HG03095 (cell line): ENCODE data around the gene TPGS2.
"Not testable (repeated sequence)": the region's sequence is repeated elsewhere in the genome, so short reads cannot be mapped to it uniquely, and the experiment has no call there.

ENCODE experiments used
- ATAC-seq: cut with Tn5 transposase; IDR thresholded peaks from one replicate; pipeline ENCODE4 v1.9.1; 2021; ENCODE audit warnings: moderate library complexity; ENCODE audit not compliant: unreplicated experiment

Gene TPGS2

GRCh38 chr18:36776650-36777049 is 52.2 kb downstream of the TPGS2 start:
- ATAC-seq: no peak

- no peak for ATAC-seq
These were observed 53.4 kb downstream of the TPGS2 start for GRCh38 chr18:36775396-36775795.

DNA sequence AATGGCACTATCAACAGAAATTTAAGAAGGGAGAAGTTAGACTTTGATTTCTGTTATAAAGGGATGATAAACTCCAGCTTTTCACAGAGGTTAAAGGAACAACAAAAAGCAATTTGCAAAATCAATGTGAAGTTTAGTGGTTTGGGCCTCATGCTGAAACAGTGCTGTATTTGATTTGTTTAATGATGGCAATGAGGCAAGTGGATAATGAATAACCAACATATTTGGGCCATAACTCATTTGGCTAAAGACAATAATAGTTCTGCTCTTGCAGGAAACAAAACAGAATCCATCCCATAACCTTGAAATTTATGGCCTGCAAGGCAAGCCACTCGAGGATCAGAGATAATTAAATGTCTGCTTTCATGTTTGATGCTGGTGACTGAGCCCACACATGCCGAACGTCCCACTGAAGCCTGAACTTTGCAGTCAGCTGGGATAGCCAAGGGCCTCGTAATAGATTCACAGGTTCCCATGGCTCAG is 56.5 kb downstream of the TPGS2 start:
- ATAC-seq: no peak

GRCh38 chr18:36771245-36771644 is 57.6 kb downstream of the TPGS2 start:
- no peak for ATAC-seq

DNA sequence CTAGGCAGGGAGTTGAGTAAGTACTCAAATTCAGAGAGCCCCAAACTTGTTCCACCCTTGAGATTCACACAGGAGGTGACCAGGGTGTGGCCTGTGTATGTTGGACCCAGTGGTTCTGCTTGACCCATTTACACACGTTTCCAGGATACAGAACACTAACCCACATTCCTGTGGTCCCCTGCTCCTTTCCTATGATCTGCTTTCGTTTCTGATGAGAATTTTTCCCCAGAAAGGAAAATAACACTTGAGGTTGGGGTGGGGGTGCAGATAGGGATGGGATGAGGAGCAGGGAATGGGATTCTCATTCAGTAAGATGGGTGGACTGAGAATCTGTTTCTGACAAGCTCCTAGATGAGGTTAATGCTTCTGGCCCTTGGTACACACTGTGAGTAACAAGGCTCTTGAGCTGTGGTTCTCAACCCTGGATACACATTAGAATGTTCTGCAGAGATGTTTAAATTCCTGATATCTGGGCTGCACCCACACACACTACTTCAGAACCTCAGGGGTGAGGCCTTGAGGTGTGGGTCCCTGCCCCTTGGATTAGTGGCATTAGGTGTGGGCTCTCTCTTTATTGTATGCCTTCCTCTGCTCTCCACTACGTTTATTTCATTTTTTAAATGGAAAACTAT is 58.4 kb downstream of the TPGS2 start:
- no peak for ATAC-seq

GRCh38 chr18:36769611-36770314 is 59.0 kb downstream of the TPGS2 start:
- ATAC-seq: no peak

- no peak for ATAC-seq
These were observed 59.6 kb downstream of the TPGS2 start for GRCh38 chr18:36769172-36769571.

GRCh38 chr18:36766836-36767235 is 62.0 kb downstream of the TPGS2 start:
- ATAC-seq: no peak

DNA sequence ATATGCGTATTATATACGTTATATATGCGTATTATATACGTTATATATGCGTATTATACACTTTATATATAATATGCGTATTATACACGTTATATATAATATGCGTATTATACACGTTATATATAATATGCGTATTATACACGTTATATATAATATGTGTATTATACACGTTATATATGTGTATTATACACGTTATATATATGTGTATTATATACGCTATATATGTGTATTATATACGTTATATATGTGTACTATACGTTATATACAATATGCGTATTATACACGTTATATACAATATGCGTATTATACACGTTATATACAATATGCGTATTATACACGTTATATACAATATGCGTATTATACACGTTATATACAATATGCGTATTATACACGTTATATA is 65.8 kb downstream of the TPGS2 start:
- not testable (repeated sequence) for ATAC-seq

- no peak for ATAC-seq
These were observed 66.7 kb downstream of the TPGS2 start for GRCh38 chr18:36762074-36762473.

DNA sequence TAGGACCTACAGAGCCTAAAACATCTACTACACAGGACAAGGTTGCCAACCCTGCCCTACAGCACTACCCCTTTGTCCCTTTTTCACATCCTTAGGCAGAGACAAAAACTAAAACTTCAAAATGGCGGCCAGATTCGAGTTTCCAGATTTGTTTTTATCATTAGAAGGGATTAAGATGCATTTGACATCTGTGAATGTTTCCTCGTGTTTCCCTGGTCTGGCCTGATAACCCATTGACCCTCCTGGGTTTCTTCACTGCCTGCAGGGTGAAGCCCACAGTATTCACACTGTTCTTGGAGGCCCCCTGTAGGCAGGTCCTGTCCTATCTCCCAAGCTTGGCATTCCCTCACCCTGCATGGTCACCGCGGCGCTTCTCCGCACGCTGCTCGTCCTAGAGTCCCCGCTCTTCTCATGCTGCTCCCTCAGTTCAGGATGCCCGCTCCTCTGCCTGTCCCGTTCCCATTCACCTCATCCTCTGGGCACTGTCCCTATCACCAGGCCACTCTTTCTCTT is 67.6 kb downstream of the TPGS2 start:
- ATAC-seq: no peak

DNA sequence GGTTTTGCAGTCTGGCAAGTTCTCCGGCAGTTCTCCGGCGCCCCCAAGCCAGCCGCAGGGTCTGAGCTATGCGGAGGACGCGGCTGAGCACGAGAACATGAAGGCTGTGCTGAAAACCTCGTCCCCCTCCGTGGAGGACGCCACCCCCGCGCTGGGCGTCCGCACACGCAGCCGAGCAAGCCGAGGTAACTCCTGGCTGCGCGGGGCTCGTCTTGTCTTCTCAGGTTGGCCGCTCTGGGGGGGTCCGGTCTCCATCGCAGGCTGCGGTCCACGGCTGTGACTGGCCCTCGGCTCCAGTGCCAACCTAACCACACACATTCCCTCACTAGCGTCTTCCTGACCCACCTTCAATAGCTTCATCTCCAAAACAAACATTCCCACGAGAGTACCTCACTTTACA is 68.2 kb downstream of the TPGS2 start:
- no peak for ATAC-seq

GRCh38 chr18:36759167-36759776 is 69.5 kb downstream of the TPGS2 start:
- no peak for ATAC-seq

DNA sequence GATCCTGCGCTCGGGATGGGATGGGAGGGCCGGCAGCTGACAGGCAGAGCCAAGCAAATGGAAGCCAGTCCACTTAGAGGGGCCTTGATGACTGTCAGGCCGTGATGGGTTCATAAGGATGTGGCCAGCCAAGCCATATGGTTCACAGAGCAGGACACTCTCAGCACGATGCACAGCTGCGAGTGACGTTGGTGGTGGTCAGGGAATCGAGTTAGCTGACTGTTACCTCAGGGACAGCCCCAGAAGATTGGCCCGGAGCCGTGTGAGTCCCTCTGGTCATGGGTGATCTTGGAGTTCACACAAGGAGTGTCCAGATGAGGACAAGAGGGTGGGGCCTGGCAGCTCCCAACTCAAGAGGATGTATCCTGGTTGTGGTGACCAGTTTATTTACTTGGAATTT is 70.2 kb downstream of the TPGS2 start:
- no peak for ATAC-seq

DNA sequence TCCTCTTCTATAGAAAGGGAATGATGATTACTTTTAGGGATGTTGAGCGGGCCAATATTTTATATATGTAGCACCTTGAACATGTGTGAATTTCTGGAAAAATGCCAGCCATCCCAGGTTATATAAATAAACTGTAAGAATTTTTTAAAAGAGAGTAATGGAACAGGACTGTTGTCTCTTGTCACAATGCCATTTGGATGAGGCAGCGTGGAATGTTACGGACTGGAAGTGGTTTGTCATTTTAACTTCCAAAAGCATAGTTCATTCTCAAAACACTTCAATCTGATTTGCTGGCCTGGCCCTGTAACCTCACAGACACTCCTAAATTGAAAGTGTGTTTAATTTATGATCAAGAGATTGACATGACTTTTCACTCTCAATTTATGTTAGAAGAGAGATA is 70.8 kb downstream of the TPGS2 start:
- ATAC-seq: no peak

DNA sequence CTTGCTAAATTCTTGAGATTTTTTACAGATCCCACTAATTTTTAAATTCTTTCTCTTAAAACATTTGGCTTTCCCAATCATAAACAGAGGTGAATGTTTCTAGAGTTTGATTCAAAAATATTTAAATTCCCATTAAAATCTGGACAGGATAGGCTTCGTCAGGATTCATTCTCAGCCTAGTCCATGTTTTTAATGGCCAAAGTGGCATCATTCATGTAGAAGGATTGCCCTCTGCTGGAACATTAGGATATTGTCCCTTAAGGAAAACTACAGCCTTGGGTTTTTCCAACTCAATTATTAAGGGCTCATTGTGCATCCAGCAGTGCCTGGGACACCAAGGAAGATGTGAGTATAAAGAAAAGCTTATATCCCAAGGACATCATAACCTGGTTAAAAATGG is 71.7 kb downstream of the TPGS2 start:
- no peak for ATAC-seq

GRCh38 chr18:36756242-36756641 is 72.6 kb downstream of the TPGS2 start:
- ATAC-seq: no peak

- ATAC-seq: no peak
These were observed 75.6 kb downstream of the TPGS2 start for GRCh38 chr18:36752929-36753865.

DNA sequence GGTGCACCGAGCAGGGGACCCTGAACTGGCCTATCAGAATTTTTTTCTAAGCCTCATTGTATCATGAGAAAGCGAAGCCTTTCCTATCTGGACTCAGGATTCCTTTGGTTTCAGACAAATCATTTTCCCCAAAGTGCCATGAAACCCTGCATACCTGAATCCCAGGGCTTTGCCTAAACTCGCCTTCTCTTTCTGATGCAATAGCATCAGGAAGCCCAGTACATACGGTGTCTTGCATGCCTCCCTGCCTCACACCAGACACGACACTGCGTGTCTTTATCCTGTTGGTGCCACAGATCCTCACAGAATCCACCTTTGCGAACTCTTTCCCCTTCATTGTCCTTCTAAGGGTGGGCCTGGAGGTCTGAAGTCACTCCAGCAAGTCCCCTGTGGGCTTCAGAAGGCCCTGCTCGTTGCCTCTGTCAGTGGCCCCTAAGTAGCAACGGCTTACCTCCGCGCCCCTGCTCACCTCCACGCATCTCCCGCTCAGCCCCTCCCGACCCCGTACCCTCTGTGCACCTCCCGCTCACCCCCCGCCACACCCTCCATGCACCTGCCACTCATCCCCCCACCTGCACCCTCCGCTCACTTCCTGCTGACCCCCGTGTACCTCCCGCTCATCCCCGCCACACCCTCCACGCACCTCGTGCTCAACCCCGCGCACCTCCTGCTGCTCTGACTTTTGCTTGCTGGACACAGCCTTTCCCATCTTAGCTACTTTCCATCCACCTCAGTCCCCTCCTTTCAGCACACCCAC is 83.4 kb downstream of the TPGS2 start:
- ATAC-seq: no peak

GRCh38 chr18:36744261-36744876 is 84.4 kb downstream of the TPGS2 start:
- no peak for ATAC-seq
